Left kidney (tissue), 8 donors: Measurements from ENCODE around the gene DPCD. TPM values are rescaled to one million over a fixed set of nuclear protein-coding genes. Genes with fewer than 3 reads are reported as not detected.
A peak's percentile ranks its signal among the peaks of the same experiment; 100 is the strongest.

Experiments
- DNase-seq: peaks from one replicate; pipeline ENCODE4 v3.0.0-alpha.2; 2013
- long read RNA-seq, 8 donors: transcript quantifications; one replicate each; lab custom pipeline, GENCODE V29; 2026
- polyA plus RNA-seq: library from polyadenylated mRNA; unstranded; fragments of 120-200 nt; gene quantifications from one replicate; pipeline ENCODE4 v1.2.1, GENCODE V29; 2013; ENCODE audit not compliant: insufficient read length

The DPCD gene
- polyA plus RNA-seq = 43.7 TPM
- long read RNA-seq, donor 1, transcript DPCD-202 (6 exons, 858 nt) = major isoform, 23 of 24 reads
- long read RNA-seq, donor 1, partial matches to known transcripts = 0 of 24 reads
- long read RNA-seq, donor 1, other reads (novel, unspliced or antisense) = 0 of 24 reads
- long read RNA-seq, donor 2, transcript DPCD-202 (6 exons, 858 nt) = major isoform, 30 of 40 reads
- long read RNA-seq, donor 2, partial matches to known transcripts = 10 of 40 reads
- long read RNA-seq, donor 2, other reads (novel, unspliced or antisense) = 0 of 40 reads
- long read RNA-seq, donor 3, transcript DPCD-202 (6 exons, 858 nt) = major isoform, 23 of 23 reads
- long read RNA-seq, donor 3, partial matches to known transcripts = 0 of 23 reads
- long read RNA-seq, donor 3, other reads (novel, unspliced or antisense) = 0 of 23 reads
- long read RNA-seq, donor 4, partial matches to known transcripts = 0 of 1 reads
- long read RNA-seq, donor 4, other reads (novel, unspliced or antisense) = 0 of 1 reads
- long read RNA-seq, donor 5, transcript DPCD-202 (6 exons, 858 nt) = major isoform, 57 of 57 reads
- long read RNA-seq, donor 5, partial matches to known transcripts = 0 of 57 reads
- long read RNA-seq, donor 5, other reads (novel, unspliced or antisense) = 0 of 57 reads
- long read RNA-seq, donor 6, transcript DPCD-202 (6 exons, 858 nt) = major isoform, 17 of 17 reads
- long read RNA-seq, donor 6, partial matches to known transcripts = 0 of 17 reads
- long read RNA-seq, donor 6, other reads (novel, unspliced or antisense) = 0 of 17 reads
- long read RNA-seq, donor 7, transcript DPCD-202 (6 exons, 858 nt) = major isoform, 43 of 43 reads
- long read RNA-seq, donor 7, partial matches to known transcripts = 0 of 43 reads
- long read RNA-seq, donor 7, other reads (novel, unspliced or antisense) = 0 of 43 reads
- long read RNA-seq, donor 8, transcript DPCD-202 (6 exons, 858 nt) = major isoform, 17 of 17 reads
- long read RNA-seq, donor 8, partial matches to known transcripts = 0 of 17 reads
- long read RNA-seq, donor 8, other reads (novel, unspliced or antisense) = 0 of 17 reads

DNA sequence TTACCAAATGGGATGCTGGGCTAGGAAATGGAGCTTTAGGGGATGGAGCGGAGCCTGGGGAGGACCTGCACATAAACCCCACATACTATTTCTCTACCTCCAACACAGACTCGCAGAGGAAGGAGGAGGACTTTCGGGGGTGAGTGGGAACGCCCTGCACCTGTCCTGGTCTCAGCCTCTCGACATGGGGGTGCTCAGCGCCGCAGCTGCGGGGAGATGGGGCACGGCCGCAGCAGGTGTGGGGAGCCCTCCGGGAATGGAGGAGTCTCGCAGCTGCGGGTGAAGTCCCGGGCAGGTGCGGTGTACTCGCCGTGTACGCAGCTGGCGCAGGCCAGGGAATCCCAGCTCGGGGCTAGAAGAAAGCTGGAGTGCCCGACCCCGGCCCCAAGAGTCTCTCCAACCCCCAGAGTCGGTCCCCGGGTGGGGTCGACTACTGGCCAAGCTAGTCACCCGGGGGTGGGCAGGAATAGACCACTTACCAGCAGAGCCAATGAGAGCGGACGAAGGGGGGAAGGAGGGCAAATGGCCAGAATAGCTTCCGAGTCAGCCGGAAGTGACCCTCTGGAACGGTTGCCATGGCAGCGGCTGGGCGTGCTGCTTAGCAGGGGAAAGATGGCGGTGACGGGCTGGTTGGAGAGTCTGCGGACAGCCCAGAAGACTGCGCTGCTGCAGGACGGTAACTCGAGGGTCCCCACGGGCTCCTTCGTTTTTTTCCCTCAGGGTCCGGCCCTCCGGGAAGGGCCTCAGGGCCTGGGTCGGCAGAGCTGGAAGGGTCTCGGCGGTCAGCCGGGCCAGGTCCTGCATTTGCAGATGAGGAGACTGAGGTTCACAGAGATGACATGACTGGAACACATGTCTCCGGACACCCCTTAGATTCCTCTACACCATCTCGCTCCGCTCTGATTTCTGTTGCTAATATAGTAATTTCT, at the start of gene DPCD, which contains the start of gene POLL:
DPCD (plus strand) TSS at position 597 of the 929 bp plus-strand sequence; CDS start at position 613, 16 bp downstream.
POLL (minus strand) TSS at position 533 of the 929 bp plus-strand sequence. CDS start 897 bp downstream, outside the sequence.
- peak; percentile 96 for DNase-seq

- DNase-seq = peak; percentile 17
These were observed 49.7 kb upstream of the DPCD start for GRCh38 chr10:101538446-101538845.

DNA sequence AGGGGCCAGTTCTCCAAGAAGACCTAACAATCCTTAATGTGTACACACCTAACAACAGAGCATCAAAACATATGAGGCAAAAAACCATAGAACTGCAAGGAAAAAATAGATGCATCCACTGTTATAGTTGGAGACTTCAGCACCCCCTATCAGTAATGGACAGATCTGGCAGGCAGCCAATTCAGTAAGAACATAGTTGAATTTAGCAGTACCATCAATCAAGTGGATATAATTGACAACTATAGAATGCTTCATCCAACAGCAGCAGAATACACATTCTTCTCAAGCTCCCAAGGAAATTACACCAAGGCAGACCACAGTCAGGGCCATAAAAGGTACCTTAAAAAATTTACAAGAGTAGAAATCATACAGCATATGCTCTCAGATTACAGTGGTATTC, 42.2 kb upstream of the DPCD start:
- DNase-seq = no peak

DNA sequence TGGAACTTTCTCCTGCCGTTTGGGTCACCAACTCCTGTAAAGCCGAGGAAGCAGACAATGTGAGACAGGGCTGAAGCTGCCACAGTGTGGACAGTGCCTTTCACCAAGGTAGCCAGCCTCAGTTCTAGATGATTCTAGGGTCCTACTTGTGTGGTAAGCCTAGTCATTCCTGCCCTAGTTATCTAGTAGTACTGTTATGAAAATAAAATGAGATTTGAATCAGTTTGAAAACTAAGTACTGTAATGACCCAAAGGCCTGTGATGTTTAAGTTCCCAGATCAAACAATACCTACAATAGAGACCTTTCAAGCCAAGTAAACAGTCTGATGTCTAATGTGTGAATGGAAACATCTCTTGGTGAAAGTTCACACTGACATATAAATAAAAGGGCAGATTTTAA, 37.2 kb upstream of the DPCD start:
- DNase-seq = no peak

DNA sequence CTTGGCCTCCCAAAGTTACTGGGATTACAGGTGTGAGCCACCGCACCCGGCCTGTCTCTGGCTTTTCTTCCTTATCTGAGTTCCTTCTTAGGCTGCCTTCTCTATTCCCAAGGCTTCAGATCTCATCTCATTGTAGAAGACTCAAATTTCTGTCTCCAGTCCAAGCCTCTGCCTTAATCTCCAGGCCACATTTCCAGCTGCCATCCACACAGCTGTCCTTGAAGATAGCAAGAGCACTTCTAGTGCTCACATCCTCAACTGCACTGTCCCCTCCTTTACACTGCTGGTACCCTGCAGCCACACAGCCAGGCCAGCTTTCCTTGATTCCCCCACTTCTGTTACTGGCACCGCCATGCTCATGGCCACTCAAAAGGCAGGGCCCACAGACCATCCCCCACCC, 35.7 kb upstream of the DPCD start:
- DNase-seq = no peak

DNA sequence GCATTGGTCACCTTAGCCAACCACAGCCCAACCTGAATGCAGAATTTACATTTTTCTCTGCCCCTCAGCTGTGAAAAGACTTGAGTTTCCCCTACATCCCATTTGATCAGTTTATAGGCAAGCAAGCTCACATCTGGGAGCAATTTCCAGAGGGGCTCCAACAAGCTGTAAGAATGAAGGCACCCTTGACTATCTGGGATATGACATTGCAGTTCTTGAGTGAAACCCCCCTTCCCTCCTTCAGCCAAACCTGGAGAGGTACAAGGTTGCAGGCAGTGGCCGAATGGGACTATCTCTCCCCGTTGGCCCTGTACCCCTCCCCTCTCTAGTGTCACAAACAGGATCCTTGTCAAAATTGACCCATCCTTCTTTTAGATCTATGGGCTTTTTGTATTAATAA, 30.6 kb upstream of the DPCD start:
- no peak for DNase-seq

- DNase-seq = no peak
These were observed 29.9 kb upstream of the DPCD start for GRCh38 chr10:101558204-101558603.

DNA sequence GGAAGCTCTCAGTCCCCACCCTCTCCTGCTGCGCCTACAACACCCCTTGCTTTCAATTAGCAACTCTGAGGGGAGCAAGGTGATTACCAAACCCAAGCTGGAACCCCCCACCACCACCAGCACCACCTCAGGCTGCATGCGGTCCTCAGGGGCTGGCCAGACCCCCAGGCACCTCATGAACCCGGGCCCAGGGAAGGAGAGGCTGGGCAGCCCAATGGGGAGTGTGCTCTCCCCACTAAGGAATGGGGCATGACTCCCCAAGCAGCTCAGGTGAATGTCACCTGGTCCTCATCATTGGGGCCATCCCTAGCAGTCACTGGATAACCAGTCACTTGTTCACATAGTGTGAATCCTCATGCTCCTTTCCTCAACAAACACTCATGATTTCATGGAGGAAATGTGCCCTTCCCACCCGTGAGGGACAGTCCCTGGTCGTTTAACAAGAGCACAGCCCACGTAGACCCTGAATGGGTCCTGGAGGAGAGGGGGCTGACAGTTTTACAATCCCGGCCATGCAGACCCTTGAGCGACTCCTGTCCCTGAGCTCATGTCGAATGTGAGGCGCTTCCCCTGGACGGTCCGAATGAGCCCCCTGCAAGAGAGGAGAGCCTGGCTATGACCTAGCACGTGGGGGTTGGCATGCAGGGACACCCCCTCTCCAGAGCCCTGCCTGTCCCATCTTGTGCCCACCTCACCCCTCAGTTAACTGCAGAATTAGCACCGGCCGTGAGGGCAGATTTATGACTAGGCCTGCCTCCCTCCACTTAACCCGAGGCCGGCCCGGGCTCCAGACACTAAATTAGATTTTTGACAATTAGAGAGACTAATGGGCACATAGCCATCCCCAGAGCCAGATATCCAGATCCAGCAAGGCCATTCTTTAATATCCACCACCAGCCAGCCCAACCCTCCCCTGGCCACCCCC, 29.2 kb upstream of the DPCD start:
- DNase-seq = no peak

GRCh38 chr10:101559596-101560297, 28.4 kb upstream of the DPCD start:
- DNase-seq = no peak

DNA sequence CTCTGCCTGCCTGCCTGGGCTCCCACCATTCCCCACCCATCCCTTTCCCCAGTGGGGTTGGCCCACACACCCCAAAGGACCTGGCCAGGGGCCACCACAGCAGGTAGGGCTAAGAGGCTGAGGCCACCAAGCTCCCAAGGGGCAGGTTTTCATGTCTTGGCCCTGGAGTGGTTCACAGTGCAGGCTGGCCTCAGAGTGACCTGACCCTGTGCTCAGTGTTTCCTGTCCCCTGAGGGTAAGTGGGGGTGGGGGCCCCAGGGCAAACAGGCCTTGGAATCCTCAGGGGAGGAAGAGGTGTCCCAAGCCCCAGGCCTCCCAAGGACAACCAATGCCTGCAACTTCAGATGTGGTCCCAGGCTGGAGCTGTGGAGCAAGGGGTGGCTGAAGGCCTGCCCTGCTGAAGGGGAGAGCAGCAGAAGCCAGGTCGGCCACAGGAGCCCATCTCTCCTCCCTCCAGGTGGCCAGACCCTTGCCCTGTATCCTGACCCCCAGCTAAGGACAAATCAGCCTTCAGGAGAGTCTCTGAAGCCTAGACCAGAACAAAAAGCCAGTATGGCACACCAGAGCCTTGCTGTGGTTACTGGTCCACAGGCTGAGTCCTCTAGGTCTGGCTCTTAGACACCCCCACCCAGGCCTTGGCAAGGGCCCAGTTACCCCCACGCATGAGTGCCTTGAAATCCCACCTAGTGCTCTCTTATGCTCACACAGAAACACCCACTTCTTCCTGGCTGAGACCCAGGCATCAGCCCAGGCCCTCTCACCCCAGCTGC, 27.6 kb upstream of the DPCD start:
- DNase-seq = no peak

DNA sequence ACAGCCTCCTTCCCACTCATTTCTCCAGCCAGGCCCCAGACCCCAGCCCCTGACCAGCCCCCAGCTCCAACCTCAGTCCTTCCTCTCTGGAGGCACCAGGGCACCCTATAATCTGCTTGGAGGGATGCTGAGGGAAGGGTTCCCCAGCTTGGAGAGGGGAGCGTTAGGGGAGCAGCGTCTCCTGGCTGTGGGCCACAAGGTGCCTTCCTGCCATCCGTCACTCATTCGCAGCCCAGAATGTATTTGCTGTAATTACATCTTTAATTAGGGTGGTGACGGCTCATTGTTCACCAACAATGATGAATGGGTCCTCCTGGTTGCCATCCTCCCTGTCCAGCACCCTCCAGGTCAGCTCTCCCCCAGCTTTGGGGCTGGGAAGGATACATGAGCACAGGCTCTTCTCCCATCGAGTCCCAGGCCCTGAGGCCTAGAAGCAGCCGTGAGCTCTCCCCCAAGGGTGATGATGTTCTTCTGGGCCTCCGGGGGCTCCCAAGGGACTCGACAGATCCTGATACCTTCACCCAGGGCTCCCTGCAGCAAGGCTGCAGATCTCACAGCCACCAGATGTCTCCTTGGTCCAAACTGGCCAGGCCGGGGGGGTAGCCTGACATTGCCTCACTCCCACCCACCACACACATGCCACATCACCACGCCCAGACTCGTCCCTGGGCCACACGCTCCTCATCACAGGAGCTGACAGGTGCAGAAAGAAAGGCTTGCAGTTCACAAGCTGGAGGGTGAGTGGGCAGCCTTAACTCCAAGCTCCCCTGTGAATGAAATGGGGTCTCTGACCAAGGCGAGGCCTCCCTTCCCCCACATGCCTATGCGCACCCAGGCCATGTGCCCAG, 26.8 kb upstream of the DPCD start:
- DNase-seq = no peak

- DNase-seq = no peak
These were observed 25.9 kb upstream of the DPCD start for GRCh38 chr10:101562231-101562630.

GRCh38 chr10:101563007-101563406, 25.1 kb upstream of the DPCD start:
- DNase-seq = no peak

- DNase-seq = no peak
These were observed 24.6 kb upstream of the DPCD start for GRCh38 chr10:101563497-101564040.

DNA sequence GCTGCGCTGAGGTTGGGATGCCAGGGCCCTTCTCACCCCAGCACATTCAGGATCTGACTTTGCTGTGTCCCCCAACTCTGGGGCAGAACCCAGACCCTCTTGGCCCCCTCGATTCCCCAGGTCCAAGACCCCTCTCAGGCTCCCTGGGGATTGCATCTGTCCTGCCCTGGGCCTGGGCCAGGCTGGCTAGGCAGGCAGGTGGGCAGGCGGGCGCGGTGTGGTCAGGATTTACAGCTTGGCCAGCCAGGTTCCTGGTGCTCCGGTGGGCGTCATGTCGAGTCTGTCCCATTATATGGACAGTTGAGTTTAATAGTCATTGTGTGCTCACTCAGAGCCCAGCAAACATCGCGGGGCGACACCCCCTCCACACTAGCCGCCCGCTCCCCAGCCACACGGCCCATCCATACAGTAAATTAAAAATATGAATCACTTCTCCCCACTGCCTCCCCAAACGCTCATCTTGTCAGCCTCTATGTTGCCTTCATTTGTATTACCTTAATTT, 23.6 kb upstream of the DPCD start:
- DNase-seq = no peak

DNA sequence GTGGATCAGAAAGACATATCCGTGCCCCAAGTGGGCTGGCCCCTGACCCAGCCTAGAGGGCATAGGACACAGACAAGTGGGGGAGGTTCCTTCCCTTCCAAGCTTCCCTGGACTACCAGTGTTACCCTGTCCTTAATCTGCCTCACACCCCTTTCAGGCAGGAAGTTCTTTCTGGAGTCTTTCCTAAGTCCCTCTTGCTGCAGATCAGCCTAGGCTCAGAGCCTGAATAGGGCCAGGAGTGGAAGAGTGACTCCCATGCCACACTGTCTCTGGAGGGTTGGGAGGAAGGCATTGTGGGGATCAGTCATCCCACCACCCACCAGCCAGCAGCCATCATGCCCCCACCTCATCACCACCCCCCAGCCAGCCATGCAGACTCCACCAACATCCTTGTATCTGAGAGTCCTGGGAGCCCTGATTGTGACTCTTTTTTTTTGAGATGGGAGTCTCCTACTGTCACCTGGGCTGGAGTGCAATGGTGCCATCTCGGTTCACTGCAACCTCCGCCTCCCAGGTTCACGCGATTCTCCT, 22.7 kb upstream of the DPCD start:
- DNase-seq = no peak

GRCh38 chr10:101565936-101566332, 22.2 kb upstream of the DPCD start:
- DNase-seq = no peak
